ENCODE results near the gene TTLL11. TPM values are rescaled to one million over a fixed set of nuclear protein-coding genes. Genes with fewer than 3 reads are reported as not detected.
A peak's percentile ranks its signal among the peaks of the same experiment; 100 is the strongest.

Gene TTLL11
- total and polyA plus RNA-seq, 8 donors = 3.4 to 7.5 (median 5.5) TPM

GRCh38 chr9:122125158-122125508, 32.0 kb upstream of the TTLL11 start:
- peak; percentile 85 to 93 (median 91) for ATAC-seq
- peak; percentile 57 to 92 (median 83) for DNase-seq
- H3K9me3 ChIP-seq = no peaks in the 10 kb centered on the region
- peak; percentile 79 to 92 (median 90) for TF ChIP-seq CTCF (IDR thresholded peaks at IDR 0.05)
- H3K36me3 ChIP-seq = no peaks in the 10 kb centered on the region
- 1% methylated on average over 8 of the region's 8 CpGs for WGBS, 2 donors
- intact Hi-C loops (cut with DNase I) = loop anchor here in 1 of 3 donors (5.0 kb wide), 1 partner anchor 222 kb away; no protein-coding TSS in a partner anchor
- no peaks in the 10 kb centered on the region for H3K27me3 ChIP-seq
- H3K4me3 ChIP-seq = no peak overlapping the region
- no peak overlapping the region for H3K27ac ChIP-seq
- H3K4me1 ChIP-seq = peaks cover 0 to 5% (median 0%) of the 10 kb centered on the region in 3 donors
- FAIRE-seq = no peak

GRCh38 chr9:122124528-122124927, 31.4 kb upstream of the TTLL11 start:
- no peak for FAIRE-seq
- no peaks in the 10 kb centered on the region for H3K27me3 ChIP-seq
- intact Hi-C loops (cut with DNase I) = no loop called here

GRCh38 chr9:122124048-122124447, 30.9 kb upstream of the TTLL11 start:
- Histone ChIP-seq H3K27me3 (no peaks in the 10 kb centered on the region), H3K9me3 (no peaks in the 10 kb centered on the region), H3K4me3 (no peak overlapping the region), H3K36me3 (no peaks in the 10 kb centered on the region), H3K4me1 (peaks cover 0 to 5% (median 0%) of the 10 kb centered on the region in 3 donors), H3K27ac (no peak overlapping the region)
- no peak for TF ChIP-seq CTCF (IDR thresholded peaks at IDR 0.05)
- intact Hi-C loops (cut with DNase I) = no loop called here
- ATAC-seq (no peak), DNase-seq (no peak), FAIRE-seq (no peak)
- 55 to 78% methylated on average over 1 of the region's 1 CpG for WGBS, 2 donors

More at GRCh38 chr9:122124528-122124927, 31.4 kb upstream of the TTLL11 start:
- ATAC-seq (no peak), DNase-seq (no peak)
- Histone ChIP-seq H3K9me3 (no peaks in the 10 kb centered on the region), H3K4me3 (no peak overlapping the region), H3K36me3 (no peaks in the 10 kb centered on the region), H3K27ac (no peak overlapping the region), H3K4me1 (peaks cover 0 to 5% (median 0%) of the 10 kb centered on the region in 3 donors)
- WGBS, 2 donors = 51 to 57% methylated on average over 7 of the region's 7 CpGs
- TF ChIP-seq CTCF (IDR thresholded peaks at IDR 0.05) = no peak

- FAIRE-seq (no peak), ATAC-seq (peak in 3 of 4 donors; percentile 72 to 80 (median 77)), DNase-seq (peak in 5 of 6 donors; percentile 32 to 91 (median 75))
- Histone ChIP-seq H3K9me3 (no peaks in the 10 kb centered on the region), H3K4me3 (no peak overlapping the region), H3K27ac (no peak overlapping the region), H3K36me3 (no peaks in the 10 kb centered on the region), H3K4me1 (peaks cover 0 to 5% (median 0%) of the 10 kb centered on the region in 3 donors), H3K27me3 (no peaks in the 10 kb centered on the region)
- peak; percentile 92 to 97 (median 94) for TF ChIP-seq CTCF (IDR thresholded peaks at IDR 0.05)
- intact Hi-C loops (cut with DNase I) = no loop called here
- 26 to 27% methylated on average over 13 of the region's 13 CpGs for WGBS, 2 donors
Measured at GRCh38 chr9:122122903-122123632, 30.0 kb upstream of the TTLL11 start.

- no peak for ATAC-seq
- Histone ChIP-seq H3K27ac (no peak overlapping the region), H3K4me1 (peaks cover 0 to 5% (median 0%) of the 10 kb centered on the region in 3 donors), H3K4me3 (no peak overlapping the region), H3K9me3 (no peaks in the 10 kb centered on the region), H3K27me3 (no peaks in the 10 kb centered on the region), H3K36me3 (no peaks in the 10 kb centered on the region)
- WGBS, 2 donors = 57 to 62% methylated on average over 6 of the region's 6 CpGs
- intact Hi-C loops (cut with DNase I) = no loop called here
- no peak for DNase-seq
- FAIRE-seq = no peak
- TF ChIP-seq CTCF (IDR thresholded peaks at IDR 0.05) = no peak
Measured at GRCh38 chr9:122122468-122122867, 29.4 kb upstream of the TTLL11 start.

Measured in pancreas (tissue), 10 donors.